DND-41 (cell line): Measurements from ENCODE around the gene PHACTR1.

Experiments used
- ATAC-seq: fragments of 200-7000 bp; cut with Tn5 transposase; 3 replicates; pipeline ENCODE4 v1.9.1; 2021; ENCODE audit warnings: low read depth; ENCODE audit not compliant: insufficient read depth
- DNase-seq: peaks from one replicate; pipeline ENCODE4 v3.0.0-alpha.2; 2020
- H2AFZ ChIP-seq: 2 replicates; pipeline ENCODE4 v1.6.0; 2012; ENCODE audit warnings: low read depth, low read length
- H3K27ac ChIP-seq: 2 replicates; pipeline ENCODE4 v1.5.1; 2012; ENCODE audit warnings: low read length, inconsistent platforms
- H3K27me3 ChIP-seq: fragments of 200-600 bp; sonication (generic); 2 replicates; pipeline ENCODE4 v1.6.0; 2012; ENCODE audit warnings: low read length, mild to moderate bottlenecking, inconsistent platforms; ENCODE audit not compliant: insufficient read depth, poor library complexity
- H3K36me3 ChIP-seq: 2 replicates; pipeline ENCODE4 v1.5.1; 2012; ENCODE audit warnings: low read length, inconsistent platforms; ENCODE audit not compliant: insufficient read depth
- H3K4me1 ChIP-seq: 2 replicates; pipeline ENCODE4 v1.5.1; 2012; ENCODE audit warnings: mild to moderate bottlenecking, low read length; ENCODE audit not compliant: insufficient read depth
- H3K4me2 ChIP-seq: 2 replicates; pipeline ENCODE4 v1.6.0; 2012; ENCODE audit warnings: mild to moderate bottlenecking, moderate library complexity, low read length, inconsistent platforms; ENCODE audit not compliant: insufficient read depth
- H3K4me3 ChIP-seq, 2 experiments: fragments of 200-600 bp in 1 of 2; shearing (Covaris generic) in 1 of 2; 2 replicates each; pipeline ENCODE4 v1.5.1; 2012 to 2016; ENCODE audit warnings: inconsistent platforms in 2 of 2, low read length in 2 of 2, mild to moderate bottlenecking in 2 of 2, low read depth in 1 of 2, moderate library complexity in 1 of 2
- H3K79me2 ChIP-seq: 2 replicates; pipeline ENCODE4 v1.6.0; 2012; ENCODE audit warnings: low read length, inconsistent platforms; ENCODE audit not compliant: insufficient read depth
- H3K9ac ChIP-seq: 2 replicates; pipeline ENCODE4 v1.6.0; 2012; ENCODE audit warnings: low read depth, mild to moderate bottlenecking, inconsistent platforms, low read length, moderate library complexity
- H3K9me3 ChIP-seq: 2 replicates; pipeline ENCODE4 v1.5.1; 2012; ENCODE audit warnings: low read length, moderate library complexity, mild to moderate bottlenecking, inconsistent platforms; ENCODE audit not compliant: insufficient read depth, severe bottlenecking
- H4K20me1 ChIP-seq: 2 replicates; pipeline ENCODE4 v1.6.0; 2012; ENCODE audit warnings: low read length; ENCODE audit not compliant: insufficient read depth
- EZH2 ChIP-seq: IDR thresholded peaks from 3 replicates; pipeline ENCODE4 v1.6.1; 2012; ENCODE audit warnings: borderline replicate concordance, low read depth, mild to moderate bottlenecking, moderate library complexity, low read length, inconsistent platforms; ENCODE audit not compliant: severe bottlenecking
- TF ChIP-seq, protein P1 (sequence below): IDR thresholded peaks from 2 replicates; pipeline ENCODE4 v1.5.1; 2012; ENCODE audit warnings: borderline replicate concordance, low read length, moderate library complexity, mild to moderate bottlenecking; ENCODE audit not compliant: poor library complexity, severe bottlenecking; ENCODE audit errors: extremely low read depth

The PHACTR1 gene

DNA sequence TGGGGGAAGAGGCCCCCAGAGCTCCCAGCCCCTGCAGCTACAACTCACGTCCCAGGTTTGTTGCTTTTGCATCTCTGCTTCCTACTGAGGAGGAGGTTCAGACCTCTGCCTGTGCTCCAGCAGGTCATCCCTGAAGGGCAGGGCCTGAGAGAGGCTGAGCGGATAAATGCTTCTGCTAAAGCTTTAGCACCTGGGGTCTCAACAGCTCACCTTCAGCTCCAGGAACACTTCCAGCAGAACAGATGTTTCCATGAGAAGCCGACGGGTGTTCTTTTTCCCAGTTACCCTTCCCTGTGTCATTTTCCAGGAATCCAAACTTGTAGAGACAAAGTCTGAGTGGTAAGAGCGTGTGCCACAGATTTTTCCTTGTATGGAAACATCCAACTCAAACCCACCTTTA, 403.0 kb downstream of the PHACTR1 start:
- no peak overlapping the region for H3K27ac ChIP-seq
- H3K4me3 ChIP-seq: no peak overlapping the region
- no peaks in the 10 kb centered on the region for H3K9me3 ChIP-seq
- no peak overlapping the region for H3K9ac ChIP-seq
- no peaks in the 10 kb centered on the region for H4K20me1 ChIP-seq
- no peak overlapping the region for H3K4me2 ChIP-seq
- no peak overlapping the region for H2AFZ ChIP-seq
- peaks cover 3% of the 10 kb centered on the region for H3K27me3 ChIP-seq
- H3K4me1 ChIP-seq: no peaks in the 10 kb centered on the region
- no peaks in the 10 kb centered on the region for H3K36me3 ChIP-seq
- H3K79me2 ChIP-seq: no peaks in the 10 kb centered on the region
- ATAC-seq: no peak
- no peak for DNase-seq
- TF ChIP-seq, protein P1, sequence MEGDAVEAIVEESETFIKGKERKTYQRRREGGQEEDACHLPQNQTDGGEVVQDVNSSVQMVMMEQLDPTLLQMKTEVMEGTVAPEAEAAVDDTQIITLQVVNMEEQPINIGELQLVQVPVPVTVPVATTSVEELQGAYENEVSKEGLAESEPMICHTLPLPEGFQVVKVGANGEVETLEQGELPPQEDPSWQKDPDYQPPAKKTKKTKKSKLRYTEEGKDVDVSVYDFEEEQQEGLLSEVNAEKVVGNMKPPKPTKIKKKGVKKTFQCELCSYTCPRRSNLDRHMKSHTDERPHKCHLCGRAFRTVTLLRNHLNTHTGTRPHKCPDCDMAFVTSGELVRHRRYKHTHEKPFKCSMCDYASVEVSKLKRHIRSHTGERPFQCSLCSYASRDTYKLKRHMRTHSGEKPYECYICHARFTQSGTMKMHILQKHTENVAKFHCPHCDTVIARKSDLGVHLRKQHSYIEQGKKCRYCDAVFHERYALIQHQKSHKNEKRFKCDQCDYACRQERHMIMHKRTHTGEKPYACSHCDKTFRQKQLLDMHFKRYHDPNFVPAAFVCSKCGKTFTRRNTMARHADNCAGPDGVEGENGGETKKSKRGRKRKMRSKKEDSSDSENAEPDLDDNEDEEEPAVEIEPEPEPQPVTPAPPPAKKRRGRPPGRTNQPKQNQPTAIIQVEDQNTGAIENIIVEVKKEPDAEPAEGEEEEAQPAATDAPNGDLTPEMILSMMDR: no peak
- TF ChIP-seq EZH2: no peak

DNA sequence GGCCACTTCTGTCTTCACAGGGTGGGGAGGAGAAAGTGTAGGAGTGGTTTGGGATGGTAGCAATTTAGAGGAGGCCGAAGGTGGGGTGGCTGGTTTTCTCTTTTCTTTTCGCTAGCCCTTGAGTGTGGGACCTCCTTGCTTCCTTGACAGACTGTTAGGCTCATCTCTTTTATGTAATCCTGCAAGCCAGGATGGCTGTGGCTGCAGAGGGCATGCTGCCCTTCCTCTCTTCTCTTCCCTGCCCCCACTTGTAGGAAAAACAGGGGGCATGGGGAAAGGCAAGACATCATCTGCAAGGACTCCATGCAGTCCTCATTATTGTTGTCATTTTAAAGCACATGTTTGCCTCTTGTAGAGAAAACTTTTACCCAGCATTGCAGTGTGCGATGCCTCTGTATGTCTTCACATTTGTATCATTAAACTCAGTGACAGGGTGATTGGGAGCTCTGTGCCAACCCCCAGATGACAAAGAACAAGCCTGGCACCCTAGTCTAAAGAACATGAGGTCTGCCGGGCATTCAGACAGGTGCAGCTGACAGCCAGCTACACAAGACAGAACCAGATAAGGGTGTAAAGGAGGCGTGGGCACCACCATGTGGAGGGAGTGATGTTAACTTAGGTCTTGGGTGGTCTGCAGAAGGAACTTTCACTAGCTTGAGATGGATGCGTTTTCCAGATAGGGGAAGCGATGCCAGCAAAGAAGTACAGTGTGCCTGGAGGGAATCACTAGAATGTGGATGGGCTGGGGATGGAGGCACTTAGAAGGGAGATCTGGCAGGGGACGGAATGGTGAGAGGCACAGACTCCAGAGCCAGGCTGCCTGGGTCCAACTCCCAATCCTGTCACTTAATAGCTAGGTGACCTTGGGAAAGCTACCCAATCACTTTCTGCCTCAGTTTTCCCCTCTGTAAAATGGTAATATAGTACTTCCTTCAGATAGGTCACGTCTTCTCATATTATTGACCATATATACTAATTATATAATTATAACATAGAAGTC, 404.2 kb downstream of the PHACTR1 start:
- H3K9ac ChIP-seq: no peak overlapping the region
- H3K36me3 ChIP-seq: no peaks in the 10 kb centered on the region
- H2AFZ ChIP-seq: no peak overlapping the region
- no peak overlapping the region for H3K4me3 ChIP-seq
- H3K9me3 ChIP-seq: no peaks in the 10 kb centered on the region
- TF ChIP-seq, protein P1: no peak
- no peak for TF ChIP-seq EZH2
- no peaks in the 10 kb centered on the region for H3K79me2 ChIP-seq
- no peak overlapping the region for H3K4me2 ChIP-seq
- DNase-seq (no peak), ATAC-seq (no peak)
- H4K20me1 ChIP-seq: no peaks in the 10 kb centered on the region
- H3K27ac ChIP-seq: no peak overlapping the region
- no peaks in the 10 kb centered on the region for H3K4me1 ChIP-seq
- peaks cover 3% of the 10 kb centered on the region for H3K27me3 ChIP-seq

DNA sequence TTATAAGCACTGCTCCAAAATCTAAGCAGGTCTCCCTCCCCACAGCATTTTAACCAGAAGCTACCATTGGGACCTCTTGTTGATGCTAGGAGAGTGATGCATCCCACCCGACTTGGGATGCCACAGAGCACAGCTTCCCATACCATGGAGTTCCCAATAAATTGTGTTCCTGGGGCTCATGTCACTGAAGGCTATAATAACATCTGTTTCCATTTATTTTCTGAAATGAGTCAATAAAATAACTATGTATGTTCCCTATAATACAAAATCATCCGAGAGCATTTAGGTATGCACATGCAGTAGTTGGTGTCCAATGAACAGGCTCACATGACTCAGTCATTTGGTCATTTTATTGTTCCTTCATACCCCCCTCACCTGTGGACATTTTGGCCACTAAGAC, 407.6 kb downstream of the PHACTR1 start:
- no peak for TF ChIP-seq EZH2
- Histone ChIP-seq H3K4me2 (no peak overlapping the region), H3K79me2 (no peaks in the 10 kb centered on the region), H3K27ac (no peak overlapping the region), H3K4me1 (no peaks in the 10 kb centered on the region), H3K9ac (no peak overlapping the region), H3K27me3 (no peaks in the 10 kb centered on the region), H3K4me3 (no peak overlapping the region), H3K36me3 (no peaks in the 10 kb centered on the region), H2AFZ (no peak overlapping the region), H4K20me1 (no peaks in the 10 kb centered on the region), H3K9me3 (no peaks in the 10 kb centered on the region)
- no peak for DNase-seq
- no peak for ATAC-seq

DNA sequence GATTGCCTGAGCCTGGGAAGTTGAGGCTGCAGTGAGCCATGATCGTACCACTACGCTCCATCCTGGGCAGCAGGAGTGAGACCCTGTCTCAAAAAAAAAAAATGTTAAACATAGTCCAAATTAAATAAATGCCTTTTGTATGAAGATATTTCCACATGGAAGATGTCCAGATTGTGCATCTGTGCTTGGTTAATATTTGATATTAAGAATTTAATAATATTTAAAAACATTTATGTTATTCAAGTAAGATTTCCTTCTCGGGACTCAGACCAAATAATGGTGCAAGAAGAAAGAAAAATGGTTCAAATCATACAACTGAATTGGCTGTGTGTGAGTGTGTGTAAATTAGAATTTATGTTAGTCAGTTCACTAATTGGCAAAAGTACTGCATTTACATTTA, 409.3 kb downstream of the PHACTR1 start:
- H3K4me3 ChIP-seq: no peak overlapping the region
- H3K9me3 ChIP-seq: no peaks in the 10 kb centered on the region
- H3K79me2 ChIP-seq: no peaks in the 10 kb centered on the region
- TF ChIP-seq, protein P1: no peak
- TF ChIP-seq EZH2: no peak
- H3K27me3 ChIP-seq: no peaks in the 10 kb centered on the region
- no peak overlapping the region for H3K9ac ChIP-seq
- ATAC-seq (no peak), DNase-seq (no peak)
- no peaks in the 10 kb centered on the region for H3K36me3 ChIP-seq
- H3K4me1 ChIP-seq: no peaks in the 10 kb centered on the region
- no peak overlapping the region for H2AFZ ChIP-seq
- no peaks in the 10 kb centered on the region for H4K20me1 ChIP-seq
- no peak overlapping the region for H3K4me2 ChIP-seq
- H3K27ac ChIP-seq: no peak overlapping the region
